ENCODE measurements around the gene ZNF215. TPM values are rescaled to one million over a fixed set of nuclear protein-coding genes. Genes with fewer than 3 reads are reported as not detected.

ZNF215 gene
- total RNA-seq = 1.4 and 3.0 TPM in 2 replicates

DNA sequence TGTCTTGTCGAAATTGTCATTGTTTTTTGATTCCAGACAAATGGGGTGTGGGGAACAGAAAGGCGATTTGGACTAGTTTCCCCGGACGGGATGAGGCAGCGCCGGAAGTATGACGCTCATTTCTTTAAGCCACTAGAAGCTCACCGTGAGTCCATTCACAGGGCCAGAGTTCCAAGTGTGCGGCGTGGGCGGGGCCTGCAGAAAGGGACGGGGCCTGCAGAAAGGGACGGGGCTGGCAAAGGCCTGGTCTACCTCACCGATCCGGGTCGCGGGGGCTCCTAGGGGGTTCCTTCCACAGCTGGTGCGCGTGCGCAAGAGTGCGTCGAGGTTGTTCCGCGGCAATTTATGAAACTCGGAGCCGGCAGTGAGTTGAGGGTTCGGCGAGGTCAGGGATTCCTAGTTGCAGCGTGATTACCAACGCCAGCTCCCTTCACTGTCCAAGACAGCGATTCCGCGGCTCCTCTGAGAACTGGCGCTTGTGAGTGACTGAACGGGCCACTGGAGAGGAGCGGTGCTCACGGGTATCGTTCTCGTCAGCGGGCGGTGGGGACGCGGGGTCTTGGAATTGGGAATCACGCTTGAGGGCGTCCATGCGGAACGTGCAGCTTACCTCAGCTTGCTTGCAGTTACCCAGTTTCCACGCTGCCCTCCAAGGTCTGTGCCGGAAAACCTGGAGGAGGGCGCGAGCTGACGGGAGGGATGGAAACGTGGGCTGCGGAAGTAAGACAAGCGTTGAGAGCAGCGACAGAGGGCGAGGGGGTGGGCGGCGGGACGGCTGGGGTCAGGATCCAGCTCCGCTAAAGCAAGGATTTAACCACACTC lies at the start of gene ZNF215:
ZNF215 (plus strand) TSS at position 219 of the 822 bp plus-strand sequence. CDS start 5,847 bp downstream, outside the sequence.

DNA sequence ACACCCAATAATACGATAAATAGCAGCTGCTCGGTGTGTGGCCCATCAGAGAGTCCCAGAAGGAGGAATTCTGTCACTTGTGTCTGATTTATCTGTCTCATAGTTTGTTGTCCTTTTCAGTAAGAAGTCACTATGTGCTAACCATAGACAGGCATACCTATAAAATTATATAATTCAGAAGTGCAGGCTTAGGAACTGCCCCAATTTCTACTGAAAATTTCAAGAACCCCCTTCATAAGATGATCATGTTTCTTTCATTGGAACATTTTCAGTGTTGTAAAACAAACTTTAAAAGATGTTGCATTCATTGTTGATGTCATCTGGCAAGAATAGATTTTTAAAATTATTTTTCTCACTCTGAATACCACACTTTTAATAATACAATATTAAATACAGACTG lies 33.8 kb upstream of the ZNF215 start, which contains the start of gene OR2D2:
OR2D2 (minus strand) TSS at position 101 of the 400 bp plus-strand sequence; CDS start at position 101, 0 bp downstream.

DNA sequence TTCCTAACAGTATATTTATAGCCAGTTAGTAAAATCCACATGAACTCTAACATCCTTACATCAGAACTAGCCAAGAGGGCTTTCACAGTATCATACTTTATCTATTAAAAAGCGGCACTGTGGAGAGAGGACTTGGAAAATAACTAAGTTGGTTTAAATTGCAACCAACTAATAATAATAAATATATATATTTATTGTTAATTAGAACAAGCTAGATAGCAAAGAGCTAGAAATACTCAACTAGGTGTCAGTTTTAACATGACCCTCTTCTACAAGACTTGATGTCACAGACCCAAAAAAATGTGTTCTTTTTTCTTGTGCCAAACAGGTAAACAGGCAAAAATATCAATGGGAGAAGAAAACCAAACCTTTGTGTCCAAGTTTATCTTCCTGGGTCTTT lies 5.5 kb upstream of the ZNF215 start, which contains the start of gene OR2D3:
OR2D3 (plus strand) TSS at position 301 of the 400 bp plus-strand sequence; CDS start at position 301, 0 bp downstream.

Other genes with a start within 250 kb of the ZNF215 start
- 42.8 and 57.2 TPM in 2 replicates for gene MRPL17, start 243.1 kb upstream of the ZNF215 start, total RNA-seq
- 0.16 TPM in 1 of 2 replicates, not detected in the other for gene OR2AG2, start 154.4 kb upstream of the ZNF215 start, total RNA-seq
- gene OR2AG1, start 143.4 kb upstream of the ZNF215 start, total RNA-seq = not detected in 2 replicates
- gene OR6A2, start 126.7 kb upstream of the ZNF215 start, total RNA-seq = 0.09 and 0.16 TPM in 2 replicates
- gene OR10A5, start 80.7 kb upstream of the ZNF215 start, total RNA-seq = not detected in 2 replicates
- gene OR10A2, start 63.4 kb upstream of the ZNF215 start, total RNA-seq = not detected in 2 replicates
- not detected in 2 replicates for gene OR10A4, start 49.8 kb upstream of the ZNF215 start, total RNA-seq
- gene OR2D2, start 33.9 kb upstream of the ZNF215 start, total RNA-seq = 0.09 and 0.16 TPM in 2 replicates
- gene OR2D3, start 5.4 kb upstream of the ZNF215 start, total RNA-seq = not detected in 2 replicates
- gene ZNF214, start 93.9 kb downstream of the ZNF215 start, total RNA-seq = 8.0 and 19.6 TPM in 2 replicates
- 0.09 and 0.16 TPM in 2 replicates for gene NLRP14, start 94.1 kb downstream of the ZNF215 start, total RNA-seq
- gene RBMXL2, start 162.6 kb downstream of the ZNF215 start, total RNA-seq = not detected in 2 replicates

Measured in bronchial smooth muscle cell (primary cell).